HEK293 (cell line): ENCODE results near the gene PRKAG2.

Experiments used
- CTCF ChIA-PET: fragments of 350-600 bp; formaldehyde crosslinking; extraction: SDS; loops from one replicate; lab custom pipeline; 2021; ENCODE audit warnings: antibody characterized with exemption; lab: Yijun Ruan, JAX
- POLR2A ChIA-PET: fragments of 300-600 bp; formaldehyde crosslinking; extraction: SDS; loops from one replicate; lab custom pipeline; 2020; ENCODE audit warnings: antibody characterized with exemption, inconsistent platforms; lab: Yijun Ruan, JAX
- H3K27ac ChIP-seq: fragments of 200-500 bp; sonication (Bioruptor generic); 2 replicates; pipeline ENCODE4 v1.5.1; 2014; ENCODE audit warnings: low read depth, low read length, control low read depth, inconsistent platforms; ENCODE audit errors: extremely low read depth
- H3K36me3 ChIP-seq, 2 experiments: fragments of 200-500 bp in 1 of 2; sonication (Bioruptor generic) in 1 of 2; 1 replicate in 1 of 2; 2 replicates in 1 of 2; pipeline ENCODE4 v1.5.1; 2014 to 2017; ENCODE audit warnings: inconsistent platforms in 2 of 2, low read length in 2 of 2; ENCODE audit not compliant: control insufficient read depth in 2 of 2, insufficient read depth in 1 of 2
- H3K4me1 ChIP-seq: fragments of 200-500 bp; sonication (Bioruptor generic); 2 replicates; pipeline ENCODE4 v1.5.1; 2014; ENCODE audit warnings: mild to moderate bottlenecking, low read length, inconsistent platforms; ENCODE audit not compliant: control insufficient read depth, insufficient read depth
- H3K4me3 ChIP-seq: 2 replicates; pipeline ENCODE4 v1.5.1; 2011; ENCODE audit warnings: low read depth, mild to moderate bottlenecking, control low read depth, low read length, moderate library complexity
- H3K9me3 ChIP-seq: fragments of 200-500 bp; sonication (Bioruptor generic); 2 replicates; pipeline ENCODE4 v1.5.1; 2014; ENCODE audit warnings: low read depth, low read length, inconsistent platforms; ENCODE audit not compliant: control insufficient read depth, insufficient read depth
- BCL11B ChIP-seq: fragments of 450-650 bp; formaldehyde crosslinking; IDR thresholded peaks from 2 replicates; pipeline ENCODE4 v1.5.1; 2016; ENCODE audit warnings: low read depth, missing biosample characterization, missing genetic modification characterization
- BCL6B ChIP-seq: fragments of 450-650 bp; formaldehyde crosslinking; IDR thresholded peaks from 2 replicates; pipeline ENCODE4 v1.5.1; 2017; ENCODE audit warnings: missing biosample characterization, missing genetic modification characterization
- CTCF ChIP-seq: fragments of 450-650 bp; formaldehyde crosslinking; IDR thresholded peaks from 2 replicates; pipeline ENCODE4 v1.5.1; 2016; ENCODE audit warnings: missing biosample characterization, missing genetic modification characterization
- EGR2 ChIP-seq: fragments of 450-650 bp; formaldehyde crosslinking; IDR thresholded peaks from 2 replicates; pipeline ENCODE4 v1.5.1; 2016; ENCODE audit warnings: low read depth, missing biosample characterization, missing genetic modification characterization
- HOXA7 ChIP-seq: sonication (generic); formaldehyde crosslinking; IDR thresholded peaks from 2 replicates; pipeline ENCODE4 v1.8.1; 2022; ENCODE audit warnings: missing genetic modification reagents, borderline replicate concordance
- KLF16 ChIP-seq: fragments of 450-650 bp; formaldehyde crosslinking; IDR thresholded peaks from 2 replicates; pipeline ENCODE4 v1.5.1; 2017; ENCODE audit warnings: missing biosample characterization, missing genetic modification characterization
- KLF7 ChIP-seq: fragments of 450-650 bp; formaldehyde crosslinking; IDR thresholded peaks from 2 replicates; pipeline ENCODE4 v1.5.1; 2016; ENCODE audit warnings: missing biosample characterization, missing genetic modification characterization, borderline replicate concordance
- OVOL3 ChIP-seq: fragments of 450-650 bp; formaldehyde crosslinking; IDR thresholded peaks from 2 replicates; pipeline ENCODE4 v1.5.1; 2016; ENCODE audit warnings: missing biosample characterization, missing genetic modification characterization
- PATZ1 ChIP-seq: fragments of 450-650 bp; formaldehyde crosslinking; IDR thresholded peaks from 2 replicates; pipeline ENCODE4 v1.5.1; 2016; ENCODE audit warnings: missing biosample characterization, missing genetic modification characterization
- SETDB1 ChIP-seq: IDR thresholded peaks from one replicate; pipeline ENCODE4 v1.6.1; 2017; ENCODE audit warnings: mild to moderate bottlenecking, low read length, moderate library complexity, mixed read lengths; ENCODE audit not compliant: insufficient read length
- TRIM28 ChIP-seq: IDR thresholded peaks from 2 replicates; pipeline ENCODE4 v1.6.1; 2011; ENCODE audit warnings: low read length, control low read depth, borderline replicate concordance
- ZBTB21 ChIP-seq: fragments of 450-650 bp; formaldehyde crosslinking; IDR thresholded peaks from 2 replicates; pipeline ENCODE4 v1.5.1; 2017; ENCODE audit warnings: missing biosample characterization, missing genetic modification characterization
- ZBTB7A ChIP-seq: fragments of 450-650 bp; formaldehyde crosslinking; IDR thresholded peaks from 2 replicates; pipeline ENCODE4 v1.5.1; 2016; ENCODE audit warnings: low read depth, missing biosample characterization, missing genetic modification characterization
- ZNF169 ChIP-seq: fragments of 450-650 bp; formaldehyde crosslinking; IDR thresholded peaks from 2 replicates; pipeline ENCODE4 v1.5.1; 2016; ENCODE audit warnings: missing biosample characterization, missing genetic modification characterization
- ZNF26 ChIP-seq: fragments of 450-650 bp; formaldehyde crosslinking; IDR thresholded peaks from 2 replicates; pipeline ENCODE4 v1.5.1; 2016; ENCODE audit warnings: missing biosample characterization, missing genetic modification characterization
- ZNF354C ChIP-seq: fragments of 450-650 bp; formaldehyde crosslinking; IDR thresholded peaks from 2 replicates; pipeline ENCODE4 v1.5.1; 2016; ENCODE audit warnings: missing biosample characterization, missing genetic modification characterization, low read depth, borderline replicate concordance
- ZNF362 ChIP-seq: fragments of 450-650 bp; formaldehyde crosslinking; IDR thresholded peaks from 2 replicates; pipeline ENCODE4 v1.5.1; 2016; ENCODE audit warnings: missing biosample characterization, missing genetic modification characterization
- ZNF473 ChIP-seq: fragments of 450-650 bp; formaldehyde crosslinking; IDR thresholded peaks from 2 replicates; pipeline ENCODE4 v1.5.1; 2017; ENCODE audit warnings: missing biosample characterization, missing genetic modification characterization
- ZNF555 ChIP-seq: fragments of 450-650 bp; formaldehyde crosslinking; conservative IDR thresholded peaks from 2 replicates; pipeline ENCODE4 v1.5.1; 2017; ENCODE audit warnings: missing biosample characterization, mild to moderate bottlenecking, missing genetic modification characterization, inconsistent platforms
- ZNF596 ChIP-seq: fragments of 450-650 bp; IDR thresholded peaks from 2 replicates; pipeline ENCODE4 v1.5.0; 2018; ENCODE audit warnings: missing biosample characterization, mild to moderate bottlenecking, missing genetic modification characterization, moderate library complexity
- ZNF610 ChIP-seq: fragments of 450-650 bp; formaldehyde crosslinking; IDR thresholded peaks from 2 replicates; pipeline ENCODE4 v1.5.1; 2016; ENCODE audit warnings: missing biosample characterization, missing genetic modification characterization, borderline replicate concordance
- ZNF670 ChIP-seq: fragments of 450-650 bp; formaldehyde crosslinking; IDR thresholded peaks from 2 replicates; pipeline ENCODE4 v1.5.1; 2016; ENCODE audit warnings: missing biosample characterization, missing genetic modification characterization, low read depth
- ZNF704 ChIP-seq: fragments of 450-650 bp; formaldehyde crosslinking; IDR thresholded peaks from 2 replicates; pipeline ENCODE4 v1.5.1; 2016; ENCODE audit warnings: missing biosample characterization, missing genetic modification characterization

The PRKAG2 gene

GRCh38 chr7:151693140-151693539 lies 183.8 kb downstream of the PRKAG2 start:
- ChIA-PET POLR2A (no interaction called here), CTCF (interaction anchor here (0.6 to 1.5 kb wide), 3 partner anchors 13 to 58 kb away, joined by 3 to 5 read pairs (median 3); no protein-coding TSS in a partner anchor)
- no peaks in the 10 kb centered on the region for H3K36me3 ChIP-seq
- H3K4me3 ChIP-seq: no peak overlapping the region
- TF ChIP-seq ZNF354C (tag by site-specific recombination) (no peak), ZBTB7A (no peak)
- no peaks in the 10 kb centered on the region for H3K9me3 ChIP-seq
- no peak overlapping the region for H3K27ac ChIP-seq
- H3K4me1 ChIP-seq: no peaks in the 10 kb centered on the region

GRCh38 chr7:151692721-151693120 lies 184.2 kb downstream of the PRKAG2 start:
- Histone ChIP-seq H3K27ac (no peak overlapping the region), H3K4me1 (no peaks in the 10 kb centered on the region), H3K9me3 (no peaks in the 10 kb centered on the region), H3K36me3 (no peaks in the 10 kb centered on the region), H3K4me3 (no peak overlapping the region)
- POLR2A ChIA-PET: no interaction called here
- TF ChIP-seq ZNF596 (tag by site-specific recombination) (no peak), ZNF610 (tag by site-specific recombination) (no peak), EGR2 (no peak), BCL6B (tag by site-specific recombination) (no peak), CTCF (no peak), HOXA7 (CRISPR knock-in tag) (no peak)
- TF ChIP-seq, all 188 proteins: peak for 0
- CTCF ChIA-PET: interaction anchor here (0.6 to 1.5 kb wide), 3 partner anchors 13 to 59 kb away, joined by 3 to 5 read pairs (median 3); no protein-coding TSS in a partner anchor

GRCh38 chr7:151691449-151691848 lies 185.5 kb downstream of the PRKAG2 start:
- Histone ChIP-seq H3K4me1 (no peaks in the 10 kb centered on the region), H3K4me3 (no peak overlapping the region), H3K9me3 (no peaks in the 10 kb centered on the region), H3K27ac (no peak overlapping the region), H3K36me3 (no peaks in the 10 kb centered on the region)
- no peak for TF ChIP-seq KLF16 (tag by site-specific recombination)
- no peak for TF ChIP-seq KLF7 (tag by site-specific recombination)
- no peak for TF ChIP-seq ZNF555 (tag by site-specific recombination)
- no peak for TF ChIP-seq OVOL3
- no peak for TF ChIP-seq PATZ1 (tag by site-specific recombination)
- TF ChIP-seq ZNF704 (tag by site-specific recombination): no peak
- no peak for TF ChIP-seq ZNF354C (tag by site-specific recombination)
- no peak for TF ChIP-seq SETDB1
- no peak for TF ChIP-seq HOXA7 (CRISPR knock-in tag)
- no peak for TF ChIP-seq BCL11B
- no peak for TF ChIP-seq ZBTB21
- no peak for TF ChIP-seq TRIM28
- no peak for TF ChIP-seq ZNF169
- no peak for TF ChIP-seq ZNF26 (tag by site-specific recombination)
- no peak for TF ChIP-seq ZNF362 (tag by site-specific recombination)
- no peak for TF ChIP-seq ZNF473
- no peak for TF ChIP-seq ZNF670
- ChIA-PET POLR2A (interaction anchor here (0.6 to 0.7 kb wide), 2 partner anchors 53 to 1694 kb away, joined by 3 to 7 read pairs; no protein-coding TSS in a partner anchor), CTCF (no interaction called here)
